ENCODE results near the gene MB.

MB gene

DNA sequence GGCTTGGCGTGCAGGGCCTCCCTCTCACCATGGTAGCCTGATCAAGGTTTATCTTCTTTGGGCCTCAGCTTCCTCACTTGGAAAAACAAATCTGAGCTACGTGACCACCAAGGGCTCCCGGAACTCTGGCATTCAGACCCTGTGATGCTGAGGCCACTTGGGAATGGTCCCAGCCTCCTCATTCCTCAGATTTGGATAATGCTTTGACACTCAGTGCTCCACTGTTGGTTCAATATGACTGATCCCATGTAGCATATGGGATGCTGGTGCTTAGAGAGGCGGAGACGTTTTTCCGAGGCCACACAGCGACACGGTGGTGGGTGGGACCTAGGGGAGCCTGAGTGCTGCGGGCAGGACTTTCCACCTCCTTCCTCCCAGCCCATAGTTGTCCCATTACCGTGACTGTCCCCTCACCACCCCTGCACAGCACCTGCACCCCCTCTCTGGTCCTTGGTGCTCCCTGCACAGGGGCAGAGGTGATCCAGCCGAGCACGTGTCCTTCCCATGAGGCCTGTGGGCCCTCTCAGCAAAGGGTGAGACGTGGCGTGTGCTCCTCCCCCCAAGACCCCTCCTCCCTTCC lies 23.1 kb downstream of the MB start:
- no peak for DNase-seq

DNA sequence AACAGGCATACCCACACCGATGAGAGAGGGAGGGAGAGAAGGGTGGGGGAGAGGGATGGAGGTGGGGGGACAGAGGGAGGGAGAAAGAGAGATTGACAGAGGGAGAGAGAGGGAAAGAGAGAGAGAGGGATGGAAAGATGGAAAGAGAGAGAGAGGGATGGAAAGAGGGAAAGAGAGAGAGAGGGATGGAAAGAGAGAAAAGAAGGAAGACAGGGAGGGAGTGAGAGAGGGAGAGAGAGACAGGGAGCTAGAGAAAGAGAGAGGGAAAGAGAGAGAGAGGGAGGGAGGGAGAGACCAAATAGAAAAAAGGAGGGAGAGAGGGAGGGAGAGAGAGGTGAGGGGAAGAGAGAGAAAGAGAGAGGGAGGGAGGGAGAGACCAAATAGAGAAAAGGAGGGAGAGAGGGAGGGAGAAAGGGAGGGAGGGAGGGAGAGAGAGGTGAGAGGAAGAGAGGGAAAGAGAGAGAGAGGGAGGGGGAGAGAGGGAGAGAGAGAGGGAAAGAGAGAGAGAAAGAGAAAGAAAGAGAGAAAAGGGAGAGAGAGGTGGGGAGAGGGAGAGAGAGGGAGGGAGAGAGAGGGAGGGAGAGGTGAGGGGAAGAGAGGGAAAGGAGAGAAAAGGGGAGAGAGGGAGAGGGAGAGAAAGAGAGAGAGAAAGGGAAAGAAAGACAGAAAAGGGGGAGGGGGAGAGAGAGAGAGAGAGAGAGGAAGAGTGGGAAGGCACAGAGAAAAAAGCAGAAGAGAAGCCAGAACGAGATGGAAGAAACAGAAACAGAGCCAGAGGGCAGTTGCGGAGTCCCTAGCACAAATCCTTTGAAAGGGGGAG lies 23.8 kb downstream of the MB start:
- no peak for DNase-seq

DNA sequence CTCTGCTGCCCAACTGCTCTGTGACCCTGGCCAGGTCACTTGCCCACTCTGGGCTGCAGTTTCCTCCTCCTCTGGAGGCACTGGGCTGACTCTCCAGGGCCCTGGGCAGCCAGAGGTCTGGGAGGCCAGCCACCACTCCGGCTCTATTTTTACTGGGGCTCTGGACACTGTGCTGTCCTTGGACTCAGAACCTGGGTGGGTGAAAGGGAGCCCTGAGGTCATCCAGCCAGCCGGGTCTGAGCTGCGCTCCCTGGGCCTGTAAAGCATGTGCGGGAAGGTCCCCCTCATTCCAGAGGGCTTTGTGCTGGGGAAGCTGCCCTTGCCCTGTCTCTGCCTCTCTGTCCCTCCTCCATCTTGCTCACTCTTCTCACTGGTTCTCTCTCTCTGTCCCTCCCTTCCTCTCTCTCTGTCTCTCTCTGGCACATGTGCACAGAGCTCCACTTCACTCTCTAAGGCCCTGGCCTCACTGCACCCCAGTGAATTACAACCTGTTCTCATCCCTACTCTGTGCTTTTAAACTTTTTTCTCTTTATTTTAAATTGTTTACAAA lies 24.6 kb downstream of the MB start:
- DNase-seq = no peak

DNA sequence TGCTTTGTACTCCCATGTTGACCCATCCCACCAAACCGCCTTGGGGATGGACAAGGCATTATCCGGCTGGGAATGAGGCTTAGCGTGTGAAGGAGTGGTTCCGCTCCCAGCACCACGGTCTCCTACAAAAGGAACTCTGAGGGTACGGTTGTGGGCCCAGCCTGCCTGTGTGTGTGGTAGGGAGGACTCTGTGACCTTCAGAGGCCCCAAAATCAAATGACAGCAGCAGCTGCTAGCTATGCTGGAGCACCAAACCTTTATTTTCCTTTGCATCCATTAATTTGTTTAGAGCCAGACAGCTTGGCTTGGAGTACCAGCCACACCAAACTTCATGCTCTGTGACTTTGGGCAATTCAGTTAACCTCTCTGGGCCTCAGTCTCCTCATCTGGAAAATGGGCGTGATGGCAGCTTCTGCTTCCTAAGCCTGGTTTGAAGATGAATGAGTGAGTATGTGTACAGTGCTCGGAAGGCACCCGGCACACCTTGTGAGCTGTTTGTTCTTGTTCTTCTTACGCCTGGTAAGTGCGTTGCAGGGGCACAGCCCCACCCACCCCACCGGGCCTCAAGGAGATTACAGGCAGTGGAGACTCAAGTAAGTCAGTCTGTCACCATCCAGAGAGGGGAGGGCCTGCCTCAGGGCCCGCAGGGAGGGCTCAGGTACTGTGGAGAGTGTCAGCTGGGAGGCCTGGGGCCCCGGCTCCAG lies 25.3 kb downstream of the MB start:
- no peak for DNase-seq

DNA sequence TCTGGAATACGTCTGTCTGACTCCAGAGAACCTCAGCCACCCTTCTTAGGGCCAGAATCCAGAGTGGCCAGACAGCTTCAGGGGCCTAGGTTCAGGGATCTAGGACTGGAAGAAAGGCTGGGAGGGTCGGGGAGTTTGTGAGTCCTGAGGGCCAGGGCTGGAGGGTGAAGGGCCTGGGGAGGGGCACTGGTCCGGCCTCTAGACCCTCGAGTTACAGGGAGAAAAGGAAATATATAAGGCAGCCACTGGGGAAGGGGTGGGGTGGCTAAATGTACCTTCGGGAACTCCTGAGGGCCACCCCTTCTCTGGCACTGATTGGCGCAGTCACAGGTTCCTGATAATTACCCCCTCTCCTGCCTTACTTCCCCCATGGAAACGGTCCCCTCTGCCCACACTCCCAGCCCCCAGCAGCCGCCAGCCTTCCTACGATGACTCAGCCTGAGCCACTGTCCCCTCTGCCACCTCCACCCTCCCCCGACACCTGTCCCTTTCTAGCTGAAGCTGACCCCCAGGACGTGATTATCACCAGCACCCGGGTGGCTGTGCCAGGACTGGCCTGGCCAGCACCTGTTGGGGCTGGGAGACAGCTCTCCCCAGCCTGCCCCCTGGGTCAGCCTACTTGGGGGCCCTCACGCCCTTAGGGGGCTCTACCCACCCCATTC lies 26.4 kb downstream of the MB start:
- DNase-seq = no peak

DNA sequence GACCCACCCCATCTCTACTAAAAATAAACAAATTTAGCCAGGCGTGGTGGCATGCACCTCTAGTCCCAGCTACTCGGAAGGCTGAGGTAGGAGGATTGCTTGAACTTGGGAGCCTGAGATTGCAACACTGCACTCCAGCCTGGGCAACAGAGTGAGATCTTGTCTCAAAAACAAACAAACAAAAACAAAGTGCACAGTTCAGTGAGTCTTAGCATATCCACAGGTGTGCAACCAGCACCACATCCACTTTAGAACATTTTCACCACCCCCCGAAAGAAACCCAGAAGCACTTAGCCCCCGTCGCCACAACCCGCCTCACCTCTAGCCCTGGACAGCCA lies 27.4 kb downstream of the MB start:
- DNase-seq = no peak

DNA sequence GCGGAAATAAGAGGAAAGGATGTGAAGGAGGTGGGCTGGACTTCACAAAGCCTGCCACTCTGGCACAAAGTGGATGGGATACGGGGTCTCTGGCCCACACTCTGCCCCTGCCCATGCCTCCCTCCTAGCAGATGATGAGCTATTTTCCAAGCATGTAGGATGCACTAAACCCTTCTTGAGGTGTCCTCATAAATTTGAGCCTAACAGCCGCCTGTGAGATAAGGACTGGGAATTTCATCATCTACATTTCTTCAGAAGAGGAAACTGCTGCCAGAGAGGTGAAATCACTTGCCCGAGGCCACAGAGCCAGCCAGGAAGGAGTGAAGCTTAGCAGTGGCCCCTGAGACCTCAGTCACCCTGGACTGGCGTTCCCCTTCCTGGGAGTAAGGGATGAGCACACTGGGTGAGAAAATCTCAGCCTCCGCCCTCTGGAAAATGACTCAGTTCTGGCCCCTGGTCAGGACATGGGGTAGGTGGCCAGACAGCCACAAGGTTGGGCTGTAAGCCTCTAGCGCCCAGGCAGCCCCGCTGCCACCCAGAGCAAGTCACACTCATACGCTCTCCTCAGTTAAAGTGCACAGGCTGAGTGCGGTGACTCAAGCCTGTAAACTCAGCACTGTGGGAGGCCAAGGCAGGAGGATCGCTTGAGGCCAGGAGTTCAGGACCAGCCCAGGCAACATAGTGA lies 27.9 kb downstream of the MB start:
- peak; percentile 82 to 84 for DNase-seq

DNA sequence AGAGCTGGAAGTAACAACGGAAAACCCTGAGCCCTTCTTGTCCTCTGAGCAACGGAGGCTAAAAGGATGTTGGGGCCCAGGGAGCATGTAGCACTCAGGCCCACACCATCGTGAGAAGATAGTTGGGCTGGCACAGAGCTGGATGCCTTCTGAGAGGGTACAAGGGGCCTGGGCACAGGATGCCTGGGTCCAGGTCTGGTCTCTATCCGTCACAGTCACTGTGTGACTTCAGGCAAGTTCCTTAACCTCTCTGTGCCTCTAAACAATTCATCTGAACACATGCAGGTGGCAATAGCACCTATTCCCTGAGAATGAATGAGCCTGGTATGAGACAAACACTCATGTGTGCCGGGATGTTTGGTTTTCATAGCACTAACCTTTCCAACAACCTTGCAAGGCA lies 29.2 kb downstream of the MB start:
- DNase-seq = no peak

DNA sequence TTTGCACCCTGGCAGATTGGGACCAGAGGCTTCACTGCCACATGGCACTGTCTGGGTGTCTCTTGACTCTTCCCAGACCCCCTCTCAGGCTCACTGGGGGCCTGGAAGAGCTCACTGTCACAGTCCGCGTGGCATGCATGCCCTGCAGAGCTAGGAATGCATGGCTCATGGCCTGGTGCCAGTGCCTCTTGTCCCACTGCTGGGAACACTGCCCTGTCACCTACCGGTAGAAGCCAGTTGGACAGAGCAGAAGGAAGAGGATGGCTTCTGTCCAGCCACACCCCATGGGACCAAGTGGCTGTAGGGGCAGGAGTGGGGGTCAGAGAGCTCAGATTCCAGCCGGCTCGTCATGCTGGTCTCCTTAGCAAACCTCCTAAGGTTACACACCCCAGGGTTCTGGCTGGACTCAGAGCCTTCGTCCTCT lies 29.7 kb downstream of the MB start:
- no peak for DNase-seq

DNA sequence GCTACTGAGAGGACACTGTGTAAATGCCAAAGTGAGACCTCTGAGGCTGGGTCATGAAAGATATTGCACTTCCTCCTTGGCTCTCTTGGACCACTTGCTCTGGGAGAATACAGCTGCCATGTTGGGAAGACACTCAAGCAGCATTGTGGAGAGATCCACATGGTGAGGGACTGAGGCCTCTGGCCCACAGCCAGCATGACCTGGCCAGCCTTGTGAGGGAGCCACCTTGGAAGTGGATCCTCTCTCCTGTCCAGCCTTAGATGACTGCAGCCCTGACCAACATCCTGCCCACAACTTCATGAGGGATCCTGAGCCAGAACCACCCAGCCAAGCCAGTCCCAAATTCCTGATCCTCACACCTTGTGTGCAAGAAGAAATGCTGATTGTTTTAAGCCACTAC lies 30.4 kb downstream of the MB start:
- DNase-seq = no peak

DNA sequence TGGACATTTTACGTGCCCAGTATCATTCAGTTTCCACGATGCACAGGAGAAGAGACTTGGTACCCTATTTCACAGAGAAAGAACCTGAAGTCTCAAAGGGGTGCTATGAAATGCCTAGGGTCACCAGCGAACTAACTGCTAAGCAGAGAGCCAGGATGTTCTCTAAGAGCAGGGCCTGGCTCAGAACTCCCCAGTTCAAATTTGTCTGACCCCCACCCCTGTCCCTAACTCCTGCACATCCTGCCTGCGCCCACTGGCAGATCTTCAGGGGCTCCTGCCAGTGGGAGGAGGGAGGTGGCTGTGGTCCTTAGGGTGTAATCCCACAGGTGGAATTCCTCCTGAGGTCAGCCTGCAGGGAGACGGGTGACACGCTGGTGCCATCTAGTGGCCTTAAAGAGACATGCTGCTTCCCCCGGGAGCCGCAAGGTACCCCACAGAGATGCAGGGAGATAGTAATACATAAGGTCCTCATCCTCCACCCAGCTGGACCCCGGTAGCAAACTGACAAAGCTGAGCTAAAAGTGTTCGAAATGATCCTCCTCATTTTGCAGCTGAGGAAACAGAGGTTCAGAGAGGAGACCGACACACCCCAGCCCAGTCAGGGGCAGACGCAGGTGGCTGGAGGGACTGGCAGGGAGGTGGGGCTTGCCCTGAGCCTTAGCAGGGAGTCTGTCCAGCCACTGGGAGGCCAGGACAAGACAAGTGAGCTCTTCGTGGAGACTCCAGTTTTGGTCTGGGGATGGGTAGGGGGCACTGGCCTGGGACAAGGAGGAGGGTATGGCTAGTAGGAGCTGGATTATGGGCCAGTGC lies 34.1 kb downstream of the MB start:
- DNase-seq = peak; percentile 37 to 42

DNA sequence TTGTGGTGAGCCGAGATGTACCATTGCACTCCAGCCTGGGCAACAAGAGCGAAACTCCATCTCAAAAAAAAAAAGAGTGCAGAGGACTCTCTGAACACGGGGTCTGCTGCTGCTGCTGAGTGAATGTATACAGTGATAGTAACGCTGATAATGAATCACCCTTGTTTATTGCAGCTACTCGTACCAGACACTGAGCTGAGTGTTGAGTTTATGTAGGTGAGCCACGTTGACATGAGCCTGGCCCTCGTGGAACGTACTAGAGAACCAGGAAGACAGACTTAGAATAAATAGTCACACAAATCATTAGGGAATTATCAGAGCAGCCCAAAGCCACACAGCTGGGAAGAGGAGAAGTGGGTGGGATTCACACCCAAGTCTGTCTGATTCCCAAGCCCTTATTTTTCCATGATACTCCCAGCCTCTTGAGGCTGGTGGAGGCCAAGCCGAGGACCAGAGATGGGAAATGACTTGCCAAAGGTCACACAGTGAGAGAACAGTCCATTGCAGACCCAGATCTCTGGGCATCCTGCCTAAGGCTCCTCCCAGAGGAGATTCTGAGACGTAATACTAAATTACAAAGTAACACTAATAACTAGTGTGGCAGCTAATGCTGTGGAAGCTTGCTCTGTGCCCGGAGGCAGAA lies 34.8 kb downstream of the MB start:
- DNase-seq = no peak

DNA sequence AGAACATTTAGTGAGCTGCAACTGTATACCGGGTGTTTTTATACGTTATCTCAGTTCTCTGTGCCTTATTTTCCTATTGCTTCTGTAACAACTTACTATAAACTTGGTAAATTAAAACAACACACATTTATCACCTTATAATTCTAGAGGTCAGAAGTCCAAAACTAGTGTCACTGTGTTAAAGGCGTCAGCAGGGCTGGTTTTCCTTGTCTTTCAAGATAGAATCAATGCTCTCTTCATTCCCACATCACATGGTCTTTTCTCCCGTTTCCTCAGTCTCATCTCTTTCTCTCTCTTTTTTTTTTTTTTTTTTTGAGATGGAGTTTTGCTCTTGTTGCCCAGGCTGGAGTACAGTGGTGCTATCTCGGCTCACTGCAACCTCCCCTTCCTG lies 36.1 kb downstream of the MB start:
- DNase-seq = no peak

DNA sequence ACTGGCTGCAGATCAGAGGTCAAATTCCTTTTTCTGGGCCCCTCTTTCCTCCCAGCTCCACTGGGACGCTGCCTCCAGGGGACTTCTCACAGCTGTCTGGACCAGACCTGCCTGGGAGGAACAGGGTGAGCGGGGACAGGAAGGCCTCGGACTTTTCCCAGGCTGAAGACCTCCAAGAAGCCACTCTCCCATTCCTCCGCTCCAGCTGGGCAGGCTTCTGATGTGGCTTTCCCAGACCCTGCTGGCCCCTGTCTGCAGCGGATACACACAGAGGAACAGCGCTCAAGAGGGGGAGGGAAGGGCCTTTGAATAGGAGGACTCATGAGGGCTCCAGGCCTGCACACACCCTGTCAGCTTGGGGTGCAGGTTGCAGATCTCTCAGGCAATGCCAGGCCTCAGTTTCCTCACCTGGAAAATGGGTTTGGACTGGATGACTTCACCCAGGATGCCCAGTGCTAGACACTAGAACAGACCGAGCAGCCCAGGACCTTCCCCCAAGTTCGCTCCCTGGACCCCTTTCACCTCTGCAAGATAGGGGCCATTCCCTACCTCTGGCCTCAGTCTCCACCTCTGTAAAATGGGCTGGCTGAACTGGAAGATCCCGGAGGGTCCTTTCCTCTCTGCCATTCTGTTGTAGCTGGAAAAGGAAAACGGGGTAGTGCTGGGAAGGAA lies 36.6 kb downstream of the MB start:
- no peak for DNase-seq

DNA sequence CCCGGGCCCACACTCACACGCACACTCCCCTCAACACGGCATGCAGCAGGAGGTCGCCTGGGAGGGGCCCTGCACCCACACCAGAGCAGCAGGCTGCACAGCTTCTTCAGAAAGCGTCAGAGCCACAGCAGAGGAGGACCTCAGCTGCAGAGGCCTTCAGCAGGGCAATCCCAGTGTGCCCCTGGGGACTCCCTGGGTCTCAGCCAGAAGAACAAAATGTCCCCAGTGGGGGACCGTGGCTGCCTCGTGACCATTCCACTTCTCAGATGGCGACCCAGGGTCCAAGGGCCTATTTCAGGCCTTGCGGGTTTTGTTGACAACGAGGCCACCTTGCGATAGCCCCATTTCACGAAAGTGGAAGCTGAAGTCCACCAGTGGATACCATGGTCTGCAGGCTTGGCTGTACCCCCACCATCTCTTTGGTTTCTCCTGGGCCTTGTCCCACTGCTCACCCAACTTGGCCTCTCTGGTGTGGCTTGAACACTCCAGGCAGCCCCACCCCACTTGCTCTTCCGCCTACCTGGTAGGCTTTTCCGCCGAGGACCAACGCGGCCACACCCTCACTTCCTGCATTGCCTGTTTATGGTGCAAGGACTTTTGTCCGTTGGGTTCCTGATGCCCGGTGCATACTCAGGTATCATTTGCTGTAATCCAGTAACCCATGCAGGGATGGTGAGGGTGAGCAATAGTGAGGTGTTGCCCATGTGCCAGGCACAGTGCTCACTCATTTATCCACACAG lies 38.1 kb downstream of the MB start:
- DNase-seq = no peak

DNA sequence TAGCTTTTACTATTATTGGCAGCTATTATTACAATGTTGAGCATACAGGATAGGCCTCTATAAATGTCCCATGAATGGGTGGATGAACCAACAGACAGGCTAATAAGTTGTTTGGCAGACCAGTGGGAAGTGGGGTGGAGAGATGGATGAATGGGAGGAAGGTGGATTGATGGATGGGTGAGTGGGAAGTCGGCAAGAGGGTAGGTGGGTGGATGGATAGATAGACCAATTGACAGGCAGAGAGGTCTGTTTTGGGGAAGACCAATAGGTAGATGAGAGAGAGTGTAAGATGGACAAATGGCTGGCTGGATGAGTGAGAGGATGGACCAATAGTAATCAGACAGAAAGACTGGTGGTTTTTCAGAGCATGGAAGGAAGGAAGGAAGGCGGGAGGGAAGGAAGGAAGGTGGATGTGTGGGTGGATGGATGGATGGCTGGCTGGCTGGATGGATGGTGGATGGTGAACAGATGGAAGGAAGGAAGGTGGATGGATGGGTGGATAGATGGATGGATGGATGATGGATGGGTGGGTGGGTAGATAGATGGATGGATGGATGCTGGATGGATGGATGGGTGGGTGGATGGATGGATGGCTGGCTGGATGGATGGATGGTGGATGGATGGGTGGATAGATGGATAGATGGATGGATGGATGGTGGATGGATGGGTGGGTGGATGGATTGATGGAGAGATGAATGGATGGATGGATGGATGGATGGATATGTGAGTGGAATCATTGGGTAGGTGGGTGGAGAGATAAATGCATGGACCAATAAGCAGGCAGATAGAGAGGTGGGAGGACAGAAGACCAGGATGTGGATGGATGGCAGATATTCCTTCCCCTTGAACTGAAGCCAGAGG lies 39.1 kb downstream of the MB start:
- DNase-seq = no peak

DNA sequence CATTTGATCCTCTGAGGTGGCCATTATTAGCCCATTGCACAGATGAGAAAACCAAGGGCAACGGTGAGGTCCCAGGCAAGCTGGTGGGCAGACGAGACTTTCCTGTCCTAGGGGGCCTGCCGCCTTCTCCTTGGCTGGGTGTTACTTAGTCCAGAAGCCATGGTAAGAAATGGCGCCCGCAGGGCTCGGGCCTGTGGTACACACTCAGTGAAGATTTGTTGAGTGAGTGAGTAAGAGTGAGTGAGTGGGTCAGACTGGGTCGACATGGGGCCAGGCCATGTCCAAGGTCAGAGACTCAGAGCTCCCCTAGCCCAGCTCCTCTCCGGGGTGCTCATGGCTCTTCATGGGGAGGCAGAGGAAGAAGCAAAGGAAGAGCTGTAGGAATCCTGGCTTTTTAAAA lies 40.5 kb downstream of the MB start:
- DNase-seq = no peak

DNA sequence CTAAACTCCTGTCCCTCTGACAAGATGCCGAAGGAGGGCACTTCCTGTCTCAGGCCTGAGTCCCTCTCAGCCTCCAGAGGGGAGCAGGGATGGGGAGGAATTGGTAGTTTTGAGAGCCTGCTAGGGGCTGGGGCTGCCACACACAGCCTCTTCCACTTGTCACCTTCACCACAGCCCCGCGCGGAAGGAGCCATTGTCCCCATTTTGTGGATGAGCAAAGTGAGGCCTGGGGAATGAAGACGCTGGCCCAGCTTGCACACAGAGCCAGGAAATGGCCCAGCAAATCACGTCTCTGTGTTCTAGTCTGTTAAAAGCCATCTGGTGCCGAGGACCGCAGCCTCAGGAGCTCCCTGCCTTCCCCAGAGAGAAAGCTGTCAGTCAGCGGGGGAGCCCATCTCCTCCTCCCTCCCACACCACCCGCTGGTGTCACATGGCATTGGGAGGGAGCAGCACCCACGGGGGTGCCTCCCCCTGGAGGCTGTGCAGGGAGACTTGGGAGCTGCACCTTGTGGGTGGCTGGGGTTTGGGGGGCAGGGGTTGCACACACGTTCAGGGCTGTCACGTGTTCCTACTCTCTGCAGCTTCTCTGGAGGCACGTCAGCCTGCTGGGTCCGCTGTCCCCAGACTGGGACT lies 41.9 kb downstream of the MB start:
- no peak for DNase-seq

DNA sequence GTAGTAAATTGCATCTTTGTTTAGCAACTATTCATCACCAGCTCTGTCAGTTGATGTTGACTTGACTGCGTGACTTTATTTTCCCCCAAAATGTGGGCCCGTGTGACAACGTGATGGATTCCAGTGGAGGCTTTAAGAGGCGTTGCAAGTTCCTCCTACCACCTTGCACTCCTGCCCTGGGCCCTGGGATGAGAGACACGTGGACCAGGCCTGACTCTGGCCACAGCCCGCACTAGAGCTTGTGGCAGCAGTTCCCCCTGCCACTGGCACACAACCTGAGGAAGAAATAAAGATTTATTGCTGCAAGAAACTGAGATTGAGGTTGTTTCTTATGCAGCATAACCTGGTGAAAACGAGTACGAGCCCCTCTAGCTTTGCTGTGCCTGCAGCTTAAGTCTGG lies 44.6 kb downstream of the MB start:
- DNase-seq = no peak

Data from AML-193 (cell line).